HCT116 (cell line): ENCODE results near the gene CALR. TPM values are rescaled to one million over a fixed set of nuclear protein-coding genes. Genes with fewer than 3 reads are reported as not detected.
A peak's percentile ranks its signal among the peaks of the same experiment; 100 is the strongest.

Experiments
- ATAC-seq: fragments of 200-7000 bp; cut with Tn5 transposase; 2 replicates; pipeline ENCODE4 v1.9.1; 2020; ENCODE audit warnings: mild to moderate bottlenecking, moderate library complexity
- BruUV-seq: library from RNA; stranded (reverse); fragments of 400-500 nt; replicated peaks from 2 replicates; lab custom pipeline; 2021; lab: Mats Ljungman, UMichigan
- CTCF ChIA-PET: fragments of 300-600 bp; sonication (Branson Sonifier 250); formaldehyde crosslinking; loops from one replicate; lab custom pipeline; 2021; ENCODE audit warnings: antibody characterized with exemption; lab: Charles Lee
- POLR2A ChIA-PET: fragments of 300-600, 350-600 bp; sonication (Branson Sonifier 250); formaldehyde crosslinking; loops from one replicate; lab custom pipeline; 2021; ENCODE audit warnings: antibody characterized with exemption; lab: Charles Lee
- RAD21 ChIA-PET, 2 experiments: fragments of 300-600 bp; sonication (Branson Sonifier 250); formaldehyde crosslinking; loops; one replicate each; lab custom pipeline; 2023; ENCODE audit warnings: low total read pairs in 2 of 2; ENCODE audit not compliant: uncharacterized antibody in 2 of 2, unreplicated experiment in 2 of 2, low non-redundant PET in 1 of 2; lab: Charles Lee
- DNase-seq: peaks from one replicate; pipeline ENCODE4 v3.0.0-alpha.2; 2010; ENCODE audit warnings: low read depth, low spot score
- H2AFZ ChIP-seq: fragments of 200-600 bp; shearing (Covaris generic), sonication (generic); 2 replicates; pipeline ENCODE4 v1.6.1; 2017; ENCODE audit warnings: low read depth, mixed run types, mixed read lengths, antibody characterized with exemption, low read length; ENCODE audit not compliant: poor library complexity, severe bottlenecking
- H3K27ac ChIP-seq: 2 replicates; pipeline ENCODE4 v1.5.1; 2012; ENCODE audit warnings: low read depth, low read length
- H3K27me3 ChIP-seq: fragments of 200-600 bp; sonication (generic); 2 replicates; pipeline ENCODE4 v1.6.1; 2016; ENCODE audit warnings: mixed run types, low read length, mixed read lengths; ENCODE audit not compliant: insufficient read depth
- H3K36me3 ChIP-seq, 2 experiments: fragments of 200-500 bp in 1 of 2; fragments of 200-600 bp in 1 of 2; sonication (Bioruptor generic) in 1 of 2; sonication (generic) in 1 of 2; 2 replicates each; pipeline versions ENCODE4 v1.5.1 to v1.6.1; 2014 to 2016; ENCODE audit warnings: low read length in 2 of 2, inconsistent platforms in 1 of 2, mixed read lengths in 1 of 2, mixed run types in 1 of 2; ENCODE audit not compliant: insufficient read depth in 2 of 2, control insufficient read depth in 1 of 2
- H3K4me1 ChIP-seq, 2 experiments: fragments of 200-600 bp in 1 of 2; sonication (generic) in 1 of 2; 2 replicates each; pipeline versions ENCODE4 v1.5.1 to v1.6.1; 2012 to 2017; ENCODE audit warnings: low read length in 2 of 2, inconsistent platforms in 1 of 2, mild to moderate bottlenecking in 1 of 2, mixed read lengths in 1 of 2, mixed run types in 1 of 2, moderate library complexity in 1 of 2; ENCODE audit not compliant: insufficient read depth in 2 of 2, control insufficient read depth in 1 of 2
- H3K4me2 ChIP-seq: fragments of 200-600 bp; sonication (generic); 2 replicates; pipeline ENCODE4 v1.6.1; 2017; ENCODE audit warnings: mixed run types, low read length, mixed read lengths
- H3K4me3 ChIP-seq, 2 experiments: fragments of 200-600 bp in 1 of 2; sonication (generic) in 1 of 2; replicated peaks in 1 of 2; 2 replicates each; pipeline ENCODE4 v1.5.1; 2011 to 2016; ENCODE audit warnings: low read length in 2 of 2, control low read depth in 1 of 2, low read depth in 1 of 2, mild to moderate bottlenecking in 1 of 2, mixed read lengths in 1 of 2, mixed run types in 1 of 2
- H3K79me2 ChIP-seq: fragments of 200-600 bp; sonication (generic); 2 replicates; pipeline ENCODE4 v1.6.1; 2017; ENCODE audit warnings: mild to moderate bottlenecking, mixed run types, low read length, moderate library complexity, mixed read lengths; ENCODE audit not compliant: insufficient read depth
- H3K9ac ChIP-seq: fragments of 200-600 bp; sonication (generic); 2 replicates; pipeline ENCODE4 v1.6.1; 2016; ENCODE audit warnings: low read length, mixed read lengths
- H3K9me2 ChIP-seq: fragments of 200-600 bp; sonication (generic), shearing (Covaris generic); 2 replicates; pipeline ENCODE4 v1.6.1; 2017; ENCODE audit warnings: mixed run types, mild to moderate bottlenecking, moderate library complexity; ENCODE audit not compliant: insufficient read depth
- H3K9me3 ChIP-seq, 2 experiments: fragments of 200-500 bp in 1 of 2; fragments of 200-600 bp in 1 of 2; sonication (Bioruptor generic) in 1 of 2; sonication (generic) in 1 of 2; 2 replicates each; pipeline ENCODE4 v1.6.1; 2014 to 2017; ENCODE audit warnings: low read length in 2 of 2, mixed read lengths in 2 of 2, inconsistent platforms in 1 of 2, low read depth in 1 of 2, mild to moderate bottlenecking in 1 of 2, mixed run types in 1 of 2, moderate library complexity in 1 of 2; ENCODE audit not compliant: control insufficient read depth in 1 of 2, insufficient read depth in 1 of 2
- H4K20me1 ChIP-seq: fragments of 200-600 bp; sonication (generic), shearing (Covaris generic); 2 replicates; pipeline ENCODE4 v1.6.1; 2017; ENCODE audit warnings: mixed run types, mild to moderate bottlenecking, moderate library complexity; ENCODE audit not compliant: insufficient read depth
- CBX3 ChIP-seq: IDR thresholded peaks from 2 replicates; pipeline ENCODE4 v1.6.1; 2012; ENCODE audit warnings: low read depth
- ELF1 ChIP-seq: IDR thresholded peaks from 2 replicates; pipeline ENCODE4 v1.6.1; 2012; ENCODE audit warnings: low read depth, borderline replicate concordance
- EZH2 ChIP-seq: fragments of 200-600 bp; sonication (generic); IDR thresholded peaks from 2 replicates; pipeline ENCODE4 v1.6.1; 2017; ENCODE audit warnings: antibody characterized with exemption, mixed run types
- FOSL1 ChIP-seq: IDR thresholded peaks from 2 replicates; pipeline ENCODE4 v1.6.1; 2012; ENCODE audit warnings: low read depth
- POLR2A ChIP-seq: IDR thresholded peaks from 2 replicates; pipeline ENCODE4 v1.7.0; 2011; ENCODE audit warnings: borderline replicate concordance; ENCODE audit not compliant: insufficient read depth, insufficient read length; ENCODE audit errors: extremely low read depth
- TCF7L2 ChIP-seq: IDR thresholded peaks from 2 replicates; pipeline ENCODE4 v1.7.0; 2011; ENCODE audit warnings: borderline replicate concordance, inconsistent platforms; ENCODE audit not compliant: insufficient read depth, insufficient read length; ENCODE audit errors: extremely low read depth
- YY1 ChIP-seq: IDR thresholded peaks from 2 replicates; pipeline ENCODE4 v1.6.1; 2011; ENCODE audit warnings: low read length, low read depth, moderate library complexity, mild to moderate bottlenecking; ENCODE audit not compliant: insufficient replicate concordance; ENCODE audit errors: extremely low read depth
- ZFX ChIP-seq: fragments of 450-650 bp; IDR thresholded peaks from 2 replicates; pipeline ENCODE4 v1.6.1; 2017
- intact Hi-C: fragments of 100-400 bp; cut with micrococcal nuclease; formaldehyde crosslinking; loops from 2 replicates; pipeline ENCODE4 v1.10.0; 2022
- total RNA-seq: library from RNA; stranded (reverse); gene quantifications from one replicate; pipeline ENCODE4 v1.2.1, GENCODE V29; 2021; ENCODE audit not compliant: unreplicated experiment
- TF ChIP-seq, protein P1 (sequence below): IDR thresholded peaks from 2 replicates; pipeline ENCODE4 v1.6.1; 2012
- TF ChIP-seq, protein P2 (sequence below), 3 experiments: fragments of 200-600 bp in 1 of 3; sonication (generic) in 1 of 3; IDR thresholded peaks in 2 of 3; conservative IDR thresholded peaks in 1 of 3; 2 replicates each; pipeline ENCODE4 v1.5.1; 2012 to 2017; ENCODE audit warnings: low read depth in 2 of 3, low read length in 2 of 3, antibody characterized with exemption in 1 of 3, borderline replicate concordance in 1 of 3, control low read depth in 1 of 3, mild to moderate bottlenecking in 1 of 3, mixed read lengths in 1 of 3, mixed run types in 1 of 3, moderate library complexity in 1 of 3; ENCODE audit not compliant: insufficient read depth in 1 of 3
- TF ChIP-seq, protein P3 (sequence below): IDR thresholded peaks from 2 replicates; pipeline ENCODE4 v1.6.1; 2012

The CALR gene
- total RNA-seq, 1 experiment from 2014 or later = 739 TPM

GRCh38 chr19:12938779-12939601, 581 bp downstream of the CALR start:
- peak overlapping the region; percentile 87 for H3K4me2 ChIP-seq
- TF ChIP-seq TCF7L2 = no peak
- TF ChIP-seq YY1 = no peak
- TF ChIP-seq EZH2 = no peak
- TF ChIP-seq, protein P1, sequence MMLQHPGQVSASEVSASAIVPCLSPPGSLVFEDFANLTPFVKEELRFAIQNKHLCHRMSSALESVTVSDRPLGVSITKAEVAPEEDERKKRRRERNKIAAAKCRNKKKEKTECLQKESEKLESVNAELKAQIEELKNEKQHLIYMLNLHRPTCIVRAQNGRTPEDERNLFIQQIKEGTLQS = no peak
- no peak for TF ChIP-seq ELF1
- TF ChIP-seq, protein P2, sequence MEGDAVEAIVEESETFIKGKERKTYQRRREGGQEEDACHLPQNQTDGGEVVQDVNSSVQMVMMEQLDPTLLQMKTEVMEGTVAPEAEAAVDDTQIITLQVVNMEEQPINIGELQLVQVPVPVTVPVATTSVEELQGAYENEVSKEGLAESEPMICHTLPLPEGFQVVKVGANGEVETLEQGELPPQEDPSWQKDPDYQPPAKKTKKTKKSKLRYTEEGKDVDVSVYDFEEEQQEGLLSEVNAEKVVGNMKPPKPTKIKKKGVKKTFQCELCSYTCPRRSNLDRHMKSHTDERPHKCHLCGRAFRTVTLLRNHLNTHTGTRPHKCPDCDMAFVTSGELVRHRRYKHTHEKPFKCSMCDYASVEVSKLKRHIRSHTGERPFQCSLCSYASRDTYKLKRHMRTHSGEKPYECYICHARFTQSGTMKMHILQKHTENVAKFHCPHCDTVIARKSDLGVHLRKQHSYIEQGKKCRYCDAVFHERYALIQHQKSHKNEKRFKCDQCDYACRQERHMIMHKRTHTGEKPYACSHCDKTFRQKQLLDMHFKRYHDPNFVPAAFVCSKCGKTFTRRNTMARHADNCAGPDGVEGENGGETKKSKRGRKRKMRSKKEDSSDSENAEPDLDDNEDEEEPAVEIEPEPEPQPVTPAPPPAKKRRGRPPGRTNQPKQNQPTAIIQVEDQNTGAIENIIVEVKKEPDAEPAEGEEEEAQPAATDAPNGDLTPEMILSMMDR (IDR thresholded peaks at IDR 0.05 in 2 of 3, conservative IDR thresholded peaks at IDR 0.05 in 1 of 3; ENCODE audit: borderline replicate concordance in 1 of 3, insufficient read depth in 1 of 3, low read depth in 2 of 3, low read length in 2 of 3) = 0 out of 6 replicates have a peak, but pooled peaks of 1 of the 3 experiments have one; percentile 16
- no peak for TF ChIP-seq POLR2A
- TF ChIP-seq, protein P3, sequence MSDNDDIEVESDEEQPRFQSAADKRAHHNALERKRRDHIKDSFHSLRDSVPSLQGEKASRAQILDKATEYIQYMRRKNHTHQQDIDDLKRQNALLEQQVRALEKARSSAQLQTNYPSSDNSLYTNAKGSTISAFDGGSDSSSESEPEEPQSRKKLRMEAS = 0 out of 2 replicates have a peak, but pooled peaks have one; percentile 10
- TF ChIP-seq CBX3 = no peak
- TF ChIP-seq FOSL1 = no peak
- peak; percentile 54; the same call in 1 of the 2 replicates for TF ChIP-seq ZFX
- TF ChIP-seq, all 23 proteins: peak for 3
- H3K79me2 ChIP-seq = peaks cover 48% of the 10 kb centered on the region
- H3K4me1 ChIP-seq = peaks cover 15 to 47% of the 10 kb centered on the region in 2 experiments
- POLR2A ChIA-PET = interaction anchor here (0.9 kb wide), 1 partner anchor 48 kb away, joined by 4 read pairs; the partner anchor contains the start of gene GCDH
- DNase-seq (no peak), ATAC-seq (peak; percentile 16)
- no peaks in the 10 kb centered on the region for H3K9me2 ChIP-seq
- intact Hi-C loops = loop anchor here (2.0 kb wide), 1 partner anchor 48 kb away; the partner anchor contains the start of gene GCDH
- RAD21 ChIA-PET = no interaction called here
- H3K27ac ChIP-seq = peak overlapping the region; percentile 78
- peaks cover 27 to 45% of the 10 kb centered on the region in 2 experiments for H3K36me3 ChIP-seq
- CTCF ChIA-PET = no interaction called here
- no peaks in the 10 kb centered on the region for H3K9me3 ChIP-seq
- no peaks in the 10 kb centered on the region for H4K20me1 ChIP-seq
- no peak overlapping the region for H2AFZ ChIP-seq
- TSS peak; percentile 72 for BruUV-seq
- H3K4me3 ChIP-seq = peak overlapping the region; percentile 98 to 99
- H3K9ac ChIP-seq = peak overlapping the region; percentile 95
- H3K27me3 ChIP-seq = no peaks in the 10 kb centered on the region
